ENCODE results near the gene SNX30.

The SNX30 gene

GRCh38 chr9:112752334-112753125 lies 2.0 kb downstream of the SNX30 start:
- DNase-seq (ENCODE audit: low read depth in 3 of 3), result no peak

- DNase-seq (ENCODE audit: low read depth in 3 of 3), result no peak
These were observed 3.2 kb downstream of the SNX30 start for GRCh38 chr9:112753725-112754124.

- no peak for DNase-seq (ENCODE audit: low read depth in 3 of 3)
These were observed 4.0 kb downstream of the SNX30 start for GRCh38 chr9:112754578-112754977.

GRCh38 chr9:112755016-112755427 lies 4.5 kb downstream of the SNX30 start:
- DNase-seq (ENCODE audit: low read depth in 3 of 3), result no peak

- no peak for DNase-seq (ENCODE audit: low read depth in 3 of 3)
These were observed 5.1 kb downstream of the SNX30 start for GRCh38 chr9:112755675-112756074.

- no peak for DNase-seq (ENCODE audit: low read depth in 3 of 3)
These were observed 6.8 kb downstream of the SNX30 start for GRCh38 chr9:112757282-112757883.

- DNase-seq (ENCODE audit: low read depth in 3 of 3), result no peak
These were observed 7.4 kb downstream of the SNX30 start for GRCh38 chr9:112757940-112758339.

- no peak for DNase-seq (ENCODE audit: low read depth in 3 of 3)
These were observed 10.3 kb downstream of the SNX30 start for GRCh38 chr9:112760821-112761220.

- DNase-seq (ENCODE audit: low read depth in 3 of 3), result no peak
These were observed 11.5 kb downstream of the SNX30 start for GRCh38 chr9:112761912-112762655.

- no peak for DNase-seq (ENCODE audit: low read depth in 3 of 3)
These were observed 12.4 kb downstream of the SNX30 start for GRCh38 chr9:112762726-112763518.

GRCh38 chr9:112764344-112764743 lies 13.8 kb downstream of the SNX30 start:
- no peak for DNase-seq (ENCODE audit: low read depth in 3 of 3)

GRCh38 chr9:112764837-112765236 lies 14.3 kb downstream of the SNX30 start:
- no peak for DNase-seq (ENCODE audit: low read depth in 3 of 3)

GRCh38 chr9:112765281-112765680 lies 14.7 kb downstream of the SNX30 start:
- DNase-seq (ENCODE audit: low read depth in 3 of 3), result no peak

- no peak for DNase-seq (ENCODE audit: low read depth in 3 of 3)
These were observed 21.0 kb downstream of the SNX30 start for GRCh38 chr9:112771359-112772214.

GRCh38 chr9:112772215-112772509 lies 21.6 kb downstream of the SNX30 start:
- DNase-seq (ENCODE audit: low read depth in 3 of 3), result no peak

- DNase-seq (ENCODE audit: low read depth in 3 of 3), result no peak
These were observed 22.0 kb downstream of the SNX30 start for GRCh38 chr9:112772551-112772950.

GRCh38 chr9:112774006-112774996 lies 23.7 kb downstream of the SNX30 start:
- DNase-seq (ENCODE audit: low read depth in 3 of 3), result no peak

- no peak for DNase-seq (ENCODE audit: low read depth in 3 of 3)
These were observed 27.4 kb downstream of the SNX30 start for GRCh38 chr9:112777914-112778313.

GRCh38 chr9:112780450-112781036 lies 30.0 kb downstream of the SNX30 start:
- no peak for DNase-seq (ENCODE audit: low read depth in 3 of 3)

- DNase-seq (ENCODE audit: low read depth in 3 of 3), result no peak
These were observed 31.7 kb downstream of the SNX30 start for GRCh38 chr9:112782218-112782617.

Data from stimulated activated CD4-positive, alpha-beta T cell treated with anti-CD3 and anti-CD28 coated beads, TNF-alpha, amount 100 ng/mL, for 24 hours (primary cell).